Smooth muscle cell (in vitro differentiated cells): Measurements from ENCODE around the gene FAM43B. TPM values are rescaled to one million over a fixed set of nuclear protein-coding genes. Genes with fewer than 3 reads are reported as not detected.

Experiments used
- DNase-seq: peaks from one replicate; lab custom pipeline; 2025; ENCODE audit not compliant: unreplicated experiment; lab: John Stamatoyannopoulos, UW
- H2AFZ ChIP-seq: fragments of 200-600 bp; sonication (generic); 2 replicates; pipeline ENCODE4 v1.6.0; 2016; ENCODE audit warnings: antibody characterized with exemption, low read depth, mild to moderate bottlenecking
- H3F3A ChIP-seq: fragments of 200-600 bp; sonication (generic); 2 replicates; pipeline ENCODE4 v1.6.0; 2017; ENCODE audit warnings: antibody characterized with exemption, low read depth
- H3K27ac ChIP-seq: fragments of 200-600 bp; sonication (generic); 2 replicates; pipeline ENCODE4 v1.5.1; 2016; ENCODE audit warnings: low read depth, mild to moderate bottlenecking
- H3K27me3 ChIP-seq: fragments of 200-600 bp; sonication (generic); 2 replicates; pipeline ENCODE4 v1.6.1; 2016; ENCODE audit warnings: low read depth, mild to moderate bottlenecking
- H3K36me3 ChIP-seq: fragments of 200-600 bp; sonication (generic); 2 replicates; pipeline ENCODE4 v1.5.1; 2016; ENCODE audit warnings: low read depth
- H3K4me1 ChIP-seq: fragments of 200-600 bp; sonication (generic); 2 replicates; pipeline ENCODE4 v1.5.1; 2016; ENCODE audit warnings: low read depth
- H3K4me2 ChIP-seq: fragments of 200-600 bp; sonication (generic); 2 replicates; pipeline ENCODE4 v1.6.0; 2016; ENCODE audit warnings: mild to moderate bottlenecking
- H3K4me3 ChIP-seq: fragments of 200-600 bp; sonication (generic); 2 replicates; pipeline ENCODE4 v1.5.1; 2016; ENCODE audit warnings: mild to moderate bottlenecking
- H3K79me2 ChIP-seq: fragments of 200-600 bp; sonication (generic); 2 replicates; pipeline ENCODE4 v1.6.0; 2016; ENCODE audit warnings: low read depth, mild to moderate bottlenecking
- H3K9ac ChIP-seq: fragments of 200-600 bp; sonication (generic); 2 replicates; pipeline ENCODE4 v1.6.0; 2016; ENCODE audit warnings: low read depth
- H3K9me3 ChIP-seq: fragments of 200-600 bp; sonication (generic); replicated peaks from 2 replicates; pipeline ENCODE4 v1.5.1; 2016; ENCODE audit warnings: low read depth
- H4K20me1 ChIP-seq: fragments of 200-600 bp; sonication (generic); 2 replicates; pipeline ENCODE4 v1.6.0; 2016; ENCODE audit warnings: low read depth
- CTCF ChIP-seq: fragments of 200-600 bp; sonication (generic); IDR thresholded peaks from 2 replicates; pipeline ENCODE4 v1.5.1; 2017; ENCODE audit warnings: borderline replicate concordance, mild to moderate bottlenecking, antibody characterized with exemption; ENCODE audit not compliant: insufficient read depth, poor library complexity, severe bottlenecking
- WGBS: methylation state at CpG from one replicate; pipeline ENCODE4 v1.1.7; 2016; ENCODE audit warnings: low lambda C conversion rate; 5-methylcytosine and 5-hydroxymethylcytosine counted together
- polyA plus RNA-seq: library from polyadenylated mRNA; unstranded; fragments of >200 nt; fragmentation: Nextera tagmentation; extraction: Ambion mirVana; gene quantifications from 2 replicates; pipeline ENCODE4 v1.2.1, GENCODE V29; 2016
- total RNA-seq: library from RNA; depleted of rRNA; stranded (reverse); fragments of >200 nt; gene quantifications from 2 replicates; pipeline ENCODE4 v1.2.3, GENCODE V29; 2014

Gene FAM43B
- total and polyA plus RNA-seq, 2 experiments from 2014 or later: 1.2 to 3.4 TPM

GRCh38 chr1:20555025-20555757 is 2.8 kb downstream of the FAM43B start:
- Histone ChIP-seq H4K20me1 (no peaks in the 10 kb centered on the region), H3K79me2 (no peaks in the 10 kb centered on the region), H3K36me3 (no peaks in the 10 kb centered on the region), H3K4me3 (no peak overlapping the region), H3K4me1 (peaks cover 15% of the 10 kb centered on the region), H3K27me3 (peaks cover 63% of the 10 kb centered on the region), H3K4me2 (no peak overlapping the region), H3F3A (no peaks in the 10 kb centered on the region), H3K9me3 (no peaks in the 10 kb centered on the region), H3K27ac (no peak overlapping the region), H2AFZ (no peak overlapping the region), H3K9ac (no peak overlapping the region)
- DNase-seq: no peak
- 81% methylated on average over 7 of the region's 7 CpGs for WGBS
- no peak for TF ChIP-seq CTCF

GRCh38 chr1:20555758-20556120 is 3.4 kb downstream of the FAM43B start:
- 77% methylated on average over 4 of the region's 4 CpGs for WGBS
- no peak overlapping the region for H2AFZ ChIP-seq
- no peaks in the 10 kb centered on the region for H3K9me3 ChIP-seq
- H3K4me3 ChIP-seq: no peak overlapping the region
- no peak for DNase-seq
- peaks cover 15% of the 10 kb centered on the region for H3K4me1 ChIP-seq
- no peak overlapping the region for H3K27ac ChIP-seq
- H3F3A ChIP-seq: no peaks in the 10 kb centered on the region
- peaks cover 66% of the 10 kb centered on the region for H3K27me3 ChIP-seq
- H4K20me1 ChIP-seq: no peaks in the 10 kb centered on the region
- no peak for TF ChIP-seq CTCF
- H3K9ac ChIP-seq: no peak overlapping the region
- H3K4me2 ChIP-seq: no peak overlapping the region
- H3K36me3 ChIP-seq: no peaks in the 10 kb centered on the region
- no peaks in the 10 kb centered on the region for H3K79me2 ChIP-seq

- H3K79me2 ChIP-seq: no peaks in the 10 kb centered on the region
- WGBS: 65% methylated on average over 5 of the region's 5 CpGs
- H3K36me3 ChIP-seq: no peaks in the 10 kb centered on the region
- H3K9ac ChIP-seq: no peak overlapping the region
- no peaks in the 10 kb centered on the region for H3K9me3 ChIP-seq
- H2AFZ ChIP-seq: no peak overlapping the region
- H3K4me2 ChIP-seq: no peak overlapping the region
- no peak for TF ChIP-seq CTCF
- H3F3A ChIP-seq: no peaks in the 10 kb centered on the region
- peaks cover 49% of the 10 kb centered on the region for H3K27me3 ChIP-seq
- H3K4me3 ChIP-seq: no peak overlapping the region
- DNase-seq: no peak
- peaks cover under 1% of the 10 kb centered on the region for H3K4me1 ChIP-seq
- H4K20me1 ChIP-seq: no peaks in the 10 kb centered on the region
- no peak overlapping the region for H3K27ac ChIP-seq
Measured at GRCh38 chr1:20558191-20558590, 5.8 kb downstream of the FAM43B start.

GRCh38 chr1:20560966-20561365 is 8.6 kb downstream of the FAM43B start:
- H3K4me1 ChIP-seq: no peaks in the 10 kb centered on the region
- H3K4me3 ChIP-seq: no peak overlapping the region
- DNase-seq: no peak
- TF ChIP-seq CTCF: no peak
- no peak overlapping the region for H2AFZ ChIP-seq
- no peak overlapping the region for H3K4me2 ChIP-seq
- H3F3A ChIP-seq: no peaks in the 10 kb centered on the region
- 79% methylated on average over 1 of the region's 1 CpG for WGBS
- no peaks in the 10 kb centered on the region for H3K36me3 ChIP-seq
- no peaks in the 10 kb centered on the region for H3K79me2 ChIP-seq
- no peak overlapping the region for H3K9ac ChIP-seq
- no peaks in the 10 kb centered on the region for H4K20me1 ChIP-seq
- no peaks in the 10 kb centered on the region for H3K9me3 ChIP-seq
- H3K27ac ChIP-seq: no peak overlapping the region
- H3K27me3 ChIP-seq: peaks cover 25% of the 10 kb centered on the region
